Coronary artery (tissue), 2 donors: ENCODE measurements around the gene PPP5C.
"Not testable (repeated sequence)": the region's sequence is repeated elsewhere in the genome, so short reads cannot be mapped to it uniquely, and the experiment has no call there.

Source experiments
- DNase-seq: peaks from one replicate; pipeline ENCODE4 v3.0.0-alpha.2; 2017; ENCODE audit warnings: low spot score
- H3K27ac ChIP-seq, 2 donors: fragments of 200-600 bp; sonication (generic); one replicate each; pipeline ENCODE4 v1.5.1; 2016 to 2019
- H3K4me3 ChIP-seq: fragments of 200-600 bp; sonication (generic); 2 replicates; pipeline ENCODE4 v1.5.1; 2016; ENCODE audit warnings: mild to moderate bottlenecking, moderate library complexity
- TF ChIP-seq, protein P1 (sequence below): fragments of 200-600 bp; sonication (generic); IDR thresholded peaks from one replicate; pipeline ENCODE4 v1.5.1; 2019; ENCODE audit warnings: antibody characterized with exemption

Gene PPP5C

DNA sequence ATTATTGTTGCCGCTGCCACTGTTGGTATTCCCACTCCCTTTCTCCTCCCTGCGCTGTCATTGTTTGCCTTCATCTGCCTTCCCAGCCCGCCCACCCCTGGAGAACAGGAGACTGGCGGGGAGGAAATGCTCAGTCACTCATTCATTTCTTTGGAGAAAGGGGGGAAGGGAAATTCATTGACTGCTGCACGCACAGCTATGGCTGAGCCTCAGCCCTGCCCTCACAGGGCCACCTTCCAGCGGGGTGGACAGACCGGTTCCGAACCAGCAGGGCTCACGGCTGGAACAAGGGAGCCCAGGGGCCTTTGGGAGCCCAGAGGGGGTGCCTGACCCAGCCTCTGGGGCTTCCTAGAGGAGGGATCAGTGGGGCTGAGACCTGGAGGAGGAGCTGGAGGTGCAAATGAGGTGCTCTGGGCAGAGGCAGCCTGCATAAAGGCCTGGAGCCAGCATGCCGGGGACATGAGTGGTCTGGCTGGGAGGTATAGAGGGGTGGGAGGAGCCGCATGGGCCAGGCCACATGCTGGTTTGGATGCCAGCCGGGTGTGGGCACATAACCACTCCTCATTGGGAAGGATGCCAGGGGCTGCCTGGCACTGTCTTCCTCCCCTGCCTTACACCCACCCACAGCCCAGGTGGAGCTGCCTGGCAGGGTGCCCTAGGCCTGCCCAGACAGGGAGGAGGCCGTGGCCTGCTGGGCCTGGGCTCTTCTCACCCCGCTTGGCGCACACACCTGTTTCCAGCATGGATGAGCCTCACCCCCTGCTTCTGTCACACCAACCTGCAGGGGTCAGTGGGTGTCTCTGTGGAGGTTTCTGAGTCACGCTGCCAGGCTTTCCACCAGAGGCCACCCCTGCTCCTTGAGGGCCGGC lies 26.8 kb downstream of the PPP5C start:
- Histone ChIP-seq H3K4me3 (no peak overlapping the region), H3K27ac (peak overlapping the region; percentile 51 to 74)
- peak; percentile 77 for DNase-seq
- TF ChIP-seq, protein P1, sequence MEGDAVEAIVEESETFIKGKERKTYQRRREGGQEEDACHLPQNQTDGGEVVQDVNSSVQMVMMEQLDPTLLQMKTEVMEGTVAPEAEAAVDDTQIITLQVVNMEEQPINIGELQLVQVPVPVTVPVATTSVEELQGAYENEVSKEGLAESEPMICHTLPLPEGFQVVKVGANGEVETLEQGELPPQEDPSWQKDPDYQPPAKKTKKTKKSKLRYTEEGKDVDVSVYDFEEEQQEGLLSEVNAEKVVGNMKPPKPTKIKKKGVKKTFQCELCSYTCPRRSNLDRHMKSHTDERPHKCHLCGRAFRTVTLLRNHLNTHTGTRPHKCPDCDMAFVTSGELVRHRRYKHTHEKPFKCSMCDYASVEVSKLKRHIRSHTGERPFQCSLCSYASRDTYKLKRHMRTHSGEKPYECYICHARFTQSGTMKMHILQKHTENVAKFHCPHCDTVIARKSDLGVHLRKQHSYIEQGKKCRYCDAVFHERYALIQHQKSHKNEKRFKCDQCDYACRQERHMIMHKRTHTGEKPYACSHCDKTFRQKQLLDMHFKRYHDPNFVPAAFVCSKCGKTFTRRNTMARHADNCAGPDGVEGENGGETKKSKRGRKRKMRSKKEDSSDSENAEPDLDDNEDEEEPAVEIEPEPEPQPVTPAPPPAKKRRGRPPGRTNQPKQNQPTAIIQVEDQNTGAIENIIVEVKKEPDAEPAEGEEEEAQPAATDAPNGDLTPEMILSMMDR = no peak

DNA sequence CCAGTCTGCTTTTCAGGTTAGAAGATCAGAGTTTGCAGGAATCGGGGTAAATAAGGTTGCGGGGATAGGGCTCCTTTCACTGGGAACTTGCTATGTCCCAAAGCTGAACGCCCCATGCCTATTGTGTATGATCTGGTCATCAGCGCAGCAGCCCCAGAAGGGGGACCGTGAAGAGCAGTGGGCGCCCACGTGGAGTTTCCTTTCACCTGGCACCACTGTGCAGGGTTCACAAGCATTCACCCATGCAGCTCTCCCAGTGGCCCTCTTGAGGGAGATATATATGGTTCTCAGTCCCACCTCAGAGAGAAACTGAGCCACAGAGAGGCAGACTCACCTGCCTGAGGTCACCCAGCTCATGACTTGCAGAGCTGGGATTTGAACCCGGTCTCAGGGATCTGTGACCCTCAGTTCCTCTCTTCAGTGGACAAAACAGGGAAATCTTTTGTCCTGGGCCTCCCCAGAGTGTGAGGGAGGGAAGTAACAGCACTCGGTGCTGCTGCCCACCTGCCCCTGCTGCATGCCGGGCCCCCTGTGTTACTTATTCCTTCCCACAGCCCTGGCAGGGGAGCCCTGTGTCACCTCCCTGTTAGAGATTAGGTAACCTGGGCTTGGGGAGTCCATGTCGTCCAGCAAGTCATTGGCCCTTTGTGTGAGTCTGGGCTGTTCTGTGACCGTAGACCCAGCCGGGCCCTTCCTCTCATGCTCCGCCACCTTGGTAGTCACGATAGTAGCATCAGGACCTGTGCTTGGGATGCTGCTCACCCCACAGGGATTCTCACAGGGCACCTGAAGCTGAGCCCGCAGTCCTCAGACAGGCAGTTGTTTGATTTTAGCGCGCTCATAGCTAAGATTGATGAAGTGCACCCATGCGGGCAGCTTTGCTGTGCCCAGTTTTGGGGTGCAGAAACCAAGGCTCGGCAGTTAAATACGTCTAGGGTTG lies 27.9 kb downstream of the PPP5C start:
- TF ChIP-seq, protein P1 = no peak
- no peak overlapping the region for H3K4me3 ChIP-seq
- peak overlapping the region; percentile 51 to 74 for H3K27ac ChIP-seq
- DNase-seq = peak; percentile 60

DNA sequence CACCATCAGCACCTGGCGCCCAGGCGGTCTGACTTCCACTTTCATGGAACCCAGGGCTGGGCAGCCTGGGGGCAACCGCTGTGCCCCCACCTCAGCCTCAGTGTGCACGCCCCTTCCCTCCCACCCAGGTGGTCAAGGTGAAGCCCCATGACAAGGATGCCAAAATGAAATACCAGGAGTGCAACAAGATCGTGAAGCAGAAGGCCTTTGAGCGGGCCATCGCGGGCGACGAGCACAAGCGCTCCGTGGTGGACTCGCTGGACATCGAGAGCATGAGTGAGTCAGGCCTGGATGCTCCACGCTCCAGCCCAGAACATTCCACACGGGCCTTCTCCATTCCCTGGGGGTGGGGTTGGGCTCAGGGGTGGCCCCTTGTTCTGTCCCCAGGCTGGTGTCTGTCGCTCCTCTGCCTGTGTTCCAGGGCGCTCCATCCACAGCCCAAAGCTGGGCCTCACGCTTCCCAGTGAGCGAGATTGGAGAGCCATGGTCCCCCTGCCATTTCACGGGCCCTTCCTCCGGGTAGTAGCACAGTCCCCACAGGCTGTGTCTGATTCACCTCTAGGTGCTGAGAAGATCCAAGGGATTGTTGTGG lies 28.7 kb downstream of the PPP5C start:
- not testable (repeated sequence) for H3K4me3 ChIP-seq, H3K27ac ChIP-seq, DNase-seq

DNA sequence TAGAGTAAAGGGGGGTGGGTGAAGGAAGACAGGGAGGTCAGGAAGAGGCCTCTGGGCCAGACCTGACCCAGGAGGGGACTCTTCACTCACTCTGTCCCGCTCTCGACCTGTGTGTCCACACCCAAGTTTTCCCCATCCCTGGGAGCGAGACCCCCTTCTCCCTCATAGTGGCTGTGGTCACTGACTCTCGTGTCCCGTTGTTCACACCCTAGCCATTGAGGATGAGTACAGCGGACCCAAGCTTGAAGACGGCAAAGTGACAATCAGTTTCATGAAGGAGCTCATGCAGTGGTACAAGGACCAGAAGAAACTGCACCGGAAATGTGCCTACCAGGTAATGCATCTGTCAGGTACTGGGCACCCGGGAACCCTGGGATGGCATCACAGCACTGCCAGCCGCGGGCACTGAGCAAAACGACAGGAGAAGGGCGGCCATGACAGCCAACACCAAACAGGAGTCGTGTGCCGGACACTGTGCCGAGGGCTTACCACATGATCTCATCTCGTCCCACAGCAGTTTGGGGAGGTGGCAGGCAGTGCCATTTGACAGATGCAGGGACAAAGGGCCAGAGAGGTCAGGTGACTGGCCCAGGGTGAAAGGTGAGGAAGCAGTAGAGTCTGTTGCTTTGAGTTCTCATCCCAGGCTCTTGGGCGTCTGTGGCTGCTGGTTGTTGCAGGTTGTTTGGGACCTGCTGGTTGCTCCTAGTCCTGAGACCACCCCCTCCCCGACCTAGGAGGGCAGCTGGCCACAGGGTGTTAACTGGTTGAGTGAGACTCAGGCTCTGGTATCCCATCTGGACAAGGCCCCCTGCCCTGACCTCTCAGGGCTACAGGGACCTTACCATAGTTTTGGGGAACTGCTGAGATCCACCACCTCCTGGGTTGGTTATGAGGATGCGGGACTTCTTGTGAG lies 29.6 kb downstream of the PPP5C start:
- DNase-seq = peak; percentile 69
- peak overlapping the region; percentile 52 to 58 for H3K27ac ChIP-seq
- H3K4me3 ChIP-seq = no peak overlapping the region
- TF ChIP-seq, protein P1 = no peak

DNA sequence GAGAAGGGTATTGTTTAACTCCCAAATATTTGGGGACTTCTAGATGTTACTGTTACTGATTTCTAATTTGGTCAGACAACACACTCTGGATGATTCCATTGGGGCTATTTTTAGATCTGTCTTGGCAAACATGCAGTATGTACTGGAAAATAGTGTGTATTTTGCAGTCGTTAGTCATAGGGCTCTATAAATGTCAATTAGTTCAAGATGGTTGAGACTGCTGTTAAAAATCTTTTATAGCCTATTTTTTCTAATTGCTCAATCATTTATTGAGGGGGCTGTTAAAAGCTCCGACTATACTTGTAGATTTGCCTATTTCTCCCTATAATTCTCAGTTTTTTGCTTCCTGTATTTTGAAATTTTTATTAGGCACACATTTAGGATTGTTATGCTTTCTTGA lies 31.4 kb downstream of the PPP5C start:
- peak overlapping the region; percentile 52 to 58 for H3K27ac ChIP-seq
- DNase-seq = no peak
- H3K4me3 ChIP-seq = no peak overlapping the region
- TF ChIP-seq, protein P1 = no peak

DNA sequence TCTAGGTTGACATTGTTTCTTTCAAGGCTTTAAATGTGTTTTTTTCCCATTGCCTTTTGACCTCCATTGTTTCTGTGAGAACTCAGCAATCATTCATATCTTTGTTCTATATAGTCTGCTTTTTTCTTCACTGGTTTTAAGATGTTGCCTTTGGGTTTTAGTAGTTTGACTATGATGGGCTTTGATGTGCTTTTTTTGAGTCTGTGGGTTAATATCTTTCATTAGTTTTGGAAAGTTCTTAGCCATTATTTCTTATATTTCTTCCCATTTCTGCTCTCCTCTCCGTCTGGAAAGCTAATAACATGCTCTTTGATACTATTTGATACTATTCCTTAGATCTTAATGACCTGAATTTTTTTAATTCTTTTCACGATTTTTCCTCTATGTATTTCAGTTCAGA lies 33.8 kb downstream of the PPP5C start:
- H3K27ac ChIP-seq = no peak overlapping the region
- H3K4me3 ChIP-seq = no peak overlapping the region
- no peak for DNase-seq
- TF ChIP-seq, protein P1 = no peak
